ENCODE measurements around the gene GPR87.

GPR87 gene

GRCh38 chr3:151346292-151346691 lies 29.7 kb upstream of the GPR87 start (continued):
- TF ChIP-seq TSHZ2 (CRISPR knock-in tag; IDR thresholded peaks at IDR 0.05) (no peak), ISL1 (CRISPR knock-in tag; IDR thresholded peaks at IDR 0.05) (no peak), ARNTL (CRISPR knock-in tag; IDR thresholded peaks at IDR 0.05; ENCODE audit: borderline replicate concordance, low read depth) (no peak), TCF4 (CRISPR knock-in tag; IDR thresholded peaks at IDR 0.05; ENCODE audit: borderline replicate concordance) (no peak)

- ATAC-seq = peak; percentile 60; the same call in 2 of the 3 replicates
- TF ChIP-seq ZNF8 (CRISPR knock-in tag; IDR thresholded peaks at IDR 0.05) = no peak
- TF ChIP-seq CREB5 (CRISPR knock-in tag; IDR thresholded peaks at IDR 0.05; ENCODE audit: low read depth) = no peak
- no peak for TF ChIP-seq ZNF565 (CRISPR knock-in tag; conservative IDR thresholded peaks at IDR 0.05; ENCODE audit: low read depth)
- TF ChIP-seq ISL1 (CRISPR knock-in tag; IDR thresholded peaks at IDR 0.05) = no peak
- no peak for TF ChIP-seq CSDC2 (CRISPR knock-in tag; IDR thresholded peaks at IDR 0.05)
Measured at GRCh38 chr3:151345859-151346258, 29.2 kb upstream of the GPR87 start.

GRCh38 chr3:151331696-151332095 lies 15.1 kb upstream of the GPR87 start:
- no peak for ATAC-seq
- TF ChIP-seq POU6F1 (CRISPR knock-in tag; IDR thresholded peaks at IDR 0.05; ENCODE audit: borderline replicate concordance, low read depth) (no peak), CREB5 (CRISPR knock-in tag; IDR thresholded peaks at IDR 0.05; ENCODE audit: low read depth) (no peak)

GRCh38 chr3:151330899-151331298 lies 14.3 kb upstream of the GPR87 start:
- no peak for TF ChIP-seq GLIS3 (CRISPR knock-in tag; IDR thresholded peaks at IDR 0.05)
- TF ChIP-seq PPARA (CRISPR knock-in tag; IDR thresholded peaks at IDR 0.05; ENCODE audit: borderline replicate concordance) = no peak
- no peak for ATAC-seq

- TF ChIP-seq ISL1 (CRISPR knock-in tag; IDR thresholded peaks at IDR 0.05) = no peak
- no peak for TF ChIP-seq ZNF565 (CRISPR knock-in tag; conservative IDR thresholded peaks at IDR 0.05; ENCODE audit: low read depth)
- no peak for ATAC-seq
Measured at GRCh38 chr3:151330379-151330778, 13.8 kb upstream of the GPR87 start.

- no peak for ATAC-seq
- TF ChIP-seq TSHZ2 (CRISPR knock-in tag; IDR thresholded peaks at IDR 0.05) = no peak
- TF ChIP-seq ZFP30 (CRISPR knock-in tag; IDR thresholded peaks at IDR 0.05) = no peak
- no peak for TF ChIP-seq TCF4 (CRISPR knock-in tag; IDR thresholded peaks at IDR 0.05; ENCODE audit: borderline replicate concordance)
- no peak for TF ChIP-seq ZFP3 (CRISPR knock-in tag; IDR thresholded peaks at IDR 0.05)
- TF ChIP-seq ZC3H10 (CRISPR knock-in tag; IDR thresholded peaks at IDR 0.05) = no peak
- no peak for TF ChIP-seq CSRNP3 (CRISPR knock-in tag; IDR thresholded peaks at IDR 0.05)
- no peak for TF ChIP-seq ZNF70 (CRISPR knock-in tag; IDR thresholded peaks at IDR 0.05)
- TF ChIP-seq RARB (CRISPR knock-in tag; IDR thresholded peaks at IDR 0.05) = no peak
- no peak for TF ChIP-seq ZNF565 (CRISPR knock-in tag; conservative IDR thresholded peaks at IDR 0.05; ENCODE audit: low read depth)
- TF ChIP-seq ESRRG (CRISPR knock-in tag; IDR thresholded peaks at IDR 0.05) = no peak
- TF ChIP-seq CSDC2 (CRISPR knock-in tag; IDR thresholded peaks at IDR 0.05) = no peak
- no peak for TF ChIP-seq TOX (CRISPR knock-in tag; IDR thresholded peaks at IDR 0.05; ENCODE audit: borderline replicate concordance)
- TF ChIP-seq PATZ1 (CRISPR knock-in tag; IDR thresholded peaks at IDR 0.05; ENCODE audit: borderline replicate concordance) = no peak
Measured at GRCh38 chr3:151329363-151329762, 12.7 kb upstream of the GPR87 start, which contains the start of gene P2RY13. P2RY13 (minus strand) TSS chr3:151329549; CDS start chr3:151329528, 21 bp downstream.
